Heart right ventricle (tissue), 16 donors: Measurements from ENCODE around the gene ATG7. TPM values are rescaled to one million over a fixed set of nuclear protein-coding genes. Genes with fewer than 3 reads are reported as not detected.

Source experiments
- ATAC-seq, 8 donors: fragments of 200-7000 bp; cut with Tn5 transposase; one replicate each; pipeline ENCODE4 v1.9.1; 2020; ENCODE audit warnings: mild to moderate bottlenecking in 8 of 8, moderate library complexity in 8 of 8, moderate number of reproducible peaks in 1 of 8
- DNase-seq, 2 donors: peaks; one replicate each; pipeline ENCODE4 v3.0.0-alpha.2; 2020
- H3K27ac ChIP-seq, 10 donors: fragments of 200-600 bp; sonication (generic) in 2 of 10; one replicate each; pipeline versions ENCODE4 v1.5.0 to v1.8.0; 2020 to 2022; ENCODE audit warnings: mild to moderate bottlenecking in 3 of 10
- H3K27me3 ChIP-seq, 7 donors: fragments of 200-600 bp; one replicate each; pipeline ENCODE4 v1.8.0; 2021 to 2022; ENCODE audit warnings: mild to moderate bottlenecking in 2 of 7
- H3K36me3 ChIP-seq, 9 donors: fragments of 200-600 bp; sonication (generic) in 1 of 9; one replicate each; pipeline versions ENCODE4 v1.5.0 to v1.8.0; 2020 to 2022; ENCODE audit warnings: mild to moderate bottlenecking in 2 of 9
- H3K4me1 ChIP-seq, 9 donors: fragments of 200-600 bp; sonication (generic) in 1 of 9; one replicate each; pipeline versions ENCODE4 v1.5.0 to v1.8.0; 2020 to 2022; ENCODE audit warnings: mild to moderate bottlenecking in 4 of 9
- H3K4me3 ChIP-seq, 10 donors: fragments of 200-600 bp; sonication (generic) in 2 of 10; one replicate each; pipeline versions ENCODE4 v1.5.0 to v1.8.0; 2020 to 2022; ENCODE audit warnings: mild to moderate bottlenecking in 7 of 10, moderate library complexity in 2 of 10
- H3K9me3 ChIP-seq, 11 donors: fragments of 200-600 bp in 10 of 11; sonication (generic) in 2 of 11; one replicate each; pipeline versions ENCODE4 v1.5.0 to v1.8.0; 2013 to 2022; ENCODE audit warnings: mild to moderate bottlenecking in 2 of 11, control low read depth in 1 of 11, moderate library complexity in 1 of 11
- WGBS, 2 donors: extraction: QIAGEN DNeasy Blood & Tissue Kit; methylation state at CpG; one replicate each; pipeline ENCODE4 v1.1.7; 2013; ENCODE audit warnings: inconsistent platforms in 1 of 2; 5-methylcytosine and 5-hydroxymethylcytosine counted together
- intact Hi-C, 10 donors: fragments of 100-400 bp; cut with DNase I; formaldehyde crosslinking; loops; one replicate each; pipeline versions ENCODE4 v1.11.1 to v1.14.2; 2022
- polyA plus RNA-seq, 2 donors: library from polyadenylated mRNA; stranded (reverse); fragments of 200-250 nt; gene quantifications; one replicate each; pipeline ENCODE4 v1.2.3, GENCODE V29; 2013
- total RNA-seq, 10 donors: library from RNA; stranded (reverse); fragmentation: NEBNext Ultra II Directional in 3 of 10; extraction: Animal tissue kit (Norgen Biotek cat#: 25700) in 3 of 10; gene quantifications; one replicate each; pipeline versions ENCODE4 v1.2.1 to v1.2.4, GENCODE V29; 2021 to 2023
- TF ChIP-seq, protein P1 (sequence below), 9 donors: fragments of 200-600 bp; sonication (generic) in 2 of 9; IDR thresholded peaks; one replicate each; pipeline versions ENCODE4 v1.5.0 to v1.8.0; 2021 to 2022; ENCODE audit warnings: antibody characterized with exemption in 9 of 9, mild to moderate bottlenecking in 5 of 9, moderate library complexity in 1 of 9
- donor health status: Arrhythmogenic right ventricular cardiomyopathy.
- donor health status: ischemic (EF 13 %, LVEDD 7.1; RV severe dilation, severe dysfunction).
- donor health status: healthy with polysubstance abuse.
- donor health status: DM: no; HTN: yes; CAD: no.
- donor health status: DM: no; HTN: no; CAD: no.
- donor health status: ischemic (EF 25% LVEDD 6.9; RV normal size, moderate dysfunction).
- donor health status: ischemic (EF 25% LVEDD 5.7; RV mildly dilated, moderate dysfunction).
- donor health status: healthy.
- donor health status: DM: yes; HTN: yes; CAD: no.
- donor health status: Ischemic cardiomyopathy.
- donor health status: ischemic (EF 35%, LVEDD 5.7; RV mildly dilated, moderate dysfunction).
- donor health status: nonischemic (EF 11% LVEDD 7.7; RV severe dilation, severe dysfunction).
- donor health status: DM: yes; HTN: yes; CAD: no.
- donor health status: PGD.
- donor health status: ischemic (EF 29% LVEDD 5.4; RV normal size, mild dysfunction).
- donor health status: nonischemic (EF 23%, LVEDD 6.1; RV moderate dilation, normal function).

Gene ATG7
- total and polyA plus RNA-seq, 12 donors: 5.3 to 24.1 (median 16.8) TPM

DNA sequence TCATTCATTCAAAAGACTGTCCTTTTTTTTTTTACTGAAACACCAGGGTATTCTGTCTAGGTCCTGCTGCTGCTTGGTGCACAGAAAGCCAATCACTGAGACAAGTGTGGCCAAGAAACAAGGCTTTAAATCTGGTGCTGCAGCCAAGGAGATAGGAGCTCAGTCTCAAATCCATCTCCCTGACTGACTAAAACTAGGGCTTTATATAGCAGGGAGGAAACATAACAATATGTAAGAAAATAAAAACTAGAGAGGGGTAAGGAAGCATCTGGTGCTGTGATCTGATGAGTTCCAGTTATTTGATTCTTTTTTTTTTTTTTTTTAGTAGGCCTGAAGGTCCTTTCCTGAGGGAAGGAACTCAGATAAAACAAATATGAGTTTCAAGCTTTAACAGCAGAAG lies 139.8 kb downstream of the ATG7 start:
- H3K27ac ChIP-seq: no peak overlapping the region
- H3K4me3 ChIP-seq: no peak overlapping the region
- H3K36me3 ChIP-seq: peaks cover 0 to 19% (median 0%) of the 10 kb centered on the region in 9 donors
- no peak for ATAC-seq
- H3K4me1 ChIP-seq: no peaks in the 10 kb centered on the region
- TF ChIP-seq, protein P1, sequence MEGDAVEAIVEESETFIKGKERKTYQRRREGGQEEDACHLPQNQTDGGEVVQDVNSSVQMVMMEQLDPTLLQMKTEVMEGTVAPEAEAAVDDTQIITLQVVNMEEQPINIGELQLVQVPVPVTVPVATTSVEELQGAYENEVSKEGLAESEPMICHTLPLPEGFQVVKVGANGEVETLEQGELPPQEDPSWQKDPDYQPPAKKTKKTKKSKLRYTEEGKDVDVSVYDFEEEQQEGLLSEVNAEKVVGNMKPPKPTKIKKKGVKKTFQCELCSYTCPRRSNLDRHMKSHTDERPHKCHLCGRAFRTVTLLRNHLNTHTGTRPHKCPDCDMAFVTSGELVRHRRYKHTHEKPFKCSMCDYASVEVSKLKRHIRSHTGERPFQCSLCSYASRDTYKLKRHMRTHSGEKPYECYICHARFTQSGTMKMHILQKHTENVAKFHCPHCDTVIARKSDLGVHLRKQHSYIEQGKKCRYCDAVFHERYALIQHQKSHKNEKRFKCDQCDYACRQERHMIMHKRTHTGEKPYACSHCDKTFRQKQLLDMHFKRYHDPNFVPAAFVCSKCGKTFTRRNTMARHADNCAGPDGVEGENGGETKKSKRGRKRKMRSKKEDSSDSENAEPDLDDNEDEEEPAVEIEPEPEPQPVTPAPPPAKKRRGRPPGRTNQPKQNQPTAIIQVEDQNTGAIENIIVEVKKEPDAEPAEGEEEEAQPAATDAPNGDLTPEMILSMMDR (IDR thresholded peaks at IDR 0.05): no peak
- H3K9me3 ChIP-seq: peaks cover 0 to 51% (median 4%) of the 10 kb centered on the region in 11 donors
- H3K27me3 ChIP-seq: no peaks in the 10 kb centered on the region
- no peak for DNase-seq
- intact Hi-C loops: no loop called here

DNA sequence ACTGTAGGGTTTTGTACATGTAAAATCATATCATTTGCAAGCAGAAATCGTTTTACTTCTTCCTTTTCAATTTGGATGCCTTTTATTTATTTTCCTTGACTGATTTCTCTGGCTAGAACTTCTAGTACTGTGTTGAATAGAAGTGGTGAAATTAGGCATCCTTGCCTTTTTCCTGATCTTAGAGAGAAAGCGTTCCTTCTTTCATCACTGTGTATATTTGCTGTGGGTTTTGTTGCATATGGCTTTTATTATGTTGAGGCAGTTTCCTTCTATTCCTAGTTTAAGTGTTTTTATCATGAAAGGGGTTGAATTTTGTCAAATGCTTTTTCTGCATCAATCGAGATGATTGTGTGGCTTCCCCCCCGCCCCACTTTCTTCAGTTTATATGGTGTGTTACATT lies 140.9 kb downstream of the ATG7 start:
- intact Hi-C loops: no loop called here
- peaks cover 0 to 9% (median 0%) of the 10 kb centered on the region in 9 donors for H3K36me3 ChIP-seq
- 80 to 81% methylated on average over 4 of the region's 4 CpGs for WGBS, 2 donors
- no peak overlapping the region for H3K4me3 ChIP-seq
- peaks cover 0 to 43% (median 4%) of the 10 kb centered on the region in 11 donors for H3K9me3 ChIP-seq
- DNase-seq (no peak), ATAC-seq (no peak)
- TF ChIP-seq, protein P1 (IDR thresholded peaks at IDR 0.05): no peak
- H3K27me3 ChIP-seq: no peaks in the 10 kb centered on the region
- no peak overlapping the region for H3K27ac ChIP-seq
- no peaks in the 10 kb centered on the region for H3K4me1 ChIP-seq

DNA sequence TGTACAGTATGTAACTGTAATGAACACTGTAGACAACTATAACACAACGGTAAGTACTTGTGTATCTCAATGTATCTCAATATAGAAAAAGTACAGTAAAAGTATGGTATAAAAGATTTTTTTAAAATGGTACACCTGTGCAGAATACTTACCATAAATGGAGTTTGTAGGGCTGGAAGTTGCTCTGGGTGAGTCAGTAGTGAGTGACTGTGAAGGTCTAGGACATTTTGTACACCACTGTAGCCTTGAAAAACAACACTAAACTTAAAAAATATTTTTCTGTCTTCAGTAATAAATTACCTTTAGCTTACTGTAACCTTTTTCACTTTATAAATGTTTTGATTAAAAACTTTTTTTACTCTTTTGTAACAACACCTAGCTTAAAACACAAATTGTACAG lies 142.9 kb downstream of the ATG7 start:
- Histone ChIP-seq H3K27me3 (no peaks in the 10 kb centered on the region), H3K36me3 (peaks cover 0 to 3% (median 0%) of the 10 kb centered on the region in 9 donors), H3K4me3 (no peak overlapping the region), H3K27ac (no peak overlapping the region), H3K4me1 (no peaks in the 10 kb centered on the region), H3K9me3 (peaks cover 0 to 35% (median 0%) of the 10 kb centered on the region in 11 donors)
- DNase-seq (no peak), ATAC-seq (no peak)
- intact Hi-C loops: no loop called here
- TF ChIP-seq, protein P1 (IDR thresholded peaks at IDR 0.05): no peak
- WGBS, 2 donors: 97% methylated on average over 1 of the region's 1 CpG

DNA sequence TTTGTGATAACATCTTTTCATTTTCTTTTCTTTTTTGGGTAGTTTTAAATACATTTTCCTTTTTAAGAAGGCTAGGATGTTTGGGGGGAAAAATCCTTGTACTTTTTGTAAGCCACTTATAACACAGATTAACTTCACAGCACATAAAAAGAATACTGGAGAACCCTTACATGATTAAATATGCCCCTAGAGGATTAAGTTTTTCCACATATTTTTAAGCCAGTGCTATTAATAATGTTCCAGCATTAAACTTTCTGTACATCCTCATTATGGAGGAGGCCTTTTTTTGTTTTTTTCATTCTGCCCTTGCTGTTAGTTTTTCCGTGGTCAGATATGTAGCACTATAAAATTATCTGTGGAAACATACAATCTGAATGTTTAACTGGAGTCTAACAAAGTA lies 147.9 kb downstream of the ATG7 start:
- no peak for ATAC-seq
- 58 to 84% methylated on average over 1 of the region's 1 CpG for WGBS, 2 donors

More for the DNA sequence above, 147.9 kb downstream of the ATG7 start:
- TF ChIP-seq, protein P1 (IDR thresholded peaks at IDR 0.05): no peak
- no peaks in the 10 kb centered on the region for H3K36me3 ChIP-seq
- H3K27ac ChIP-seq: no peak overlapping the region
- H3K4me1 ChIP-seq: no peaks in the 10 kb centered on the region
- DNase-seq: no peak
- no peak overlapping the region for H3K4me3 ChIP-seq
- peaks cover 0 to 5% (median 0%) of the 10 kb centered on the region in 11 donors for H3K9me3 ChIP-seq
- intact Hi-C loops: no loop called here
- H3K27me3 ChIP-seq: no peaks in the 10 kb centered on the region
